ENCODE results near the gene CASKIN1. TPM values are rescaled to one million over a fixed set of nuclear protein-coding genes. Genes with fewer than 3 reads are reported as not detected.

Gene CASKIN1
- total RNA-seq, 2 donors from 2014 or later = not detected

DNA sequence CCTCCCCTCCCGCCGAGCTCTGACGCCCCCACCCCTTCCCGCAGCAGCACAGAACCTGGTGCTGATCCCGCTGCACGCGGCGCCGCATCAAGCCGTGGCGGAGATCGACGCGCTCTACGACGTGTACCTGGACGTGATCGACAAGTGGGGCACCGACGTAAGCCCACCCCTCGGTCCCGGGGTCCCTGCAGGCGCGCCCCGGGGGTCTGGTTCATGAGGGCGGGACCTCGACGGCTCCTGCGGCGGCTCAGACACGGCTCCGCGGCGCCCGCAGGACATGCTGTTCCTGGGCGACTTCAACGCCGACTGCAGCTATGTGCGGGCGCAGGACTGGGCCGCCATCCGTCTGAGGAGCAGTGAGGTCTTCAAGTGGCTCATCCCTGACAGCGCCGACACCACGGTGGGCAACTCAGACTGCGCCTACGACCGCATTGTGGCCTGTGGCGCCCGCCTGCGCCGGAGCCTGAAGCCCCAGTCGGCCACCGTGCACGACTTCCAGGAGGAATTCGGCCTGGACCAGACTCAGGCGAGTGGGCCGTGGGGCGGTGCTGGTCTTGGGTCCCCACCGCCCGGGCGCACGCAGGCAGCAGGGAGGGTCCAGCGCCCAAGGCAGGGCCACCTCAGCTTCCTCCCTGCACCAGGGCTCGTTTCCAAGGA lies 41.2 kb upstream of the CASKIN1 start:
- H3K9me3 ChIP-seq = no peaks in the 10 kb centered on the region
- TF ChIP-seq, protein P1, sequence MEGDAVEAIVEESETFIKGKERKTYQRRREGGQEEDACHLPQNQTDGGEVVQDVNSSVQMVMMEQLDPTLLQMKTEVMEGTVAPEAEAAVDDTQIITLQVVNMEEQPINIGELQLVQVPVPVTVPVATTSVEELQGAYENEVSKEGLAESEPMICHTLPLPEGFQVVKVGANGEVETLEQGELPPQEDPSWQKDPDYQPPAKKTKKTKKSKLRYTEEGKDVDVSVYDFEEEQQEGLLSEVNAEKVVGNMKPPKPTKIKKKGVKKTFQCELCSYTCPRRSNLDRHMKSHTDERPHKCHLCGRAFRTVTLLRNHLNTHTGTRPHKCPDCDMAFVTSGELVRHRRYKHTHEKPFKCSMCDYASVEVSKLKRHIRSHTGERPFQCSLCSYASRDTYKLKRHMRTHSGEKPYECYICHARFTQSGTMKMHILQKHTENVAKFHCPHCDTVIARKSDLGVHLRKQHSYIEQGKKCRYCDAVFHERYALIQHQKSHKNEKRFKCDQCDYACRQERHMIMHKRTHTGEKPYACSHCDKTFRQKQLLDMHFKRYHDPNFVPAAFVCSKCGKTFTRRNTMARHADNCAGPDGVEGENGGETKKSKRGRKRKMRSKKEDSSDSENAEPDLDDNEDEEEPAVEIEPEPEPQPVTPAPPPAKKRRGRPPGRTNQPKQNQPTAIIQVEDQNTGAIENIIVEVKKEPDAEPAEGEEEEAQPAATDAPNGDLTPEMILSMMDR (IDR thresholded peaks at IDR 0.05) = no peak
- peaks cover 37% of the 10 kb centered on the region for H3K36me3 ChIP-seq
- DNase-seq (ENCODE audit: low spot score) = no peak
- peaks cover 10 to 14% of the 10 kb centered on the region in 2 donors for H3K4me1 ChIP-seq (ENCODE audit: control insufficient read depth in 1 of 2, low read depth in 2 of 2)
- H3K27me3 ChIP-seq (replicated peaks; ENCODE audit: insufficient read depth) = no peaks in the 10 kb centered on the region
- H3K4me3 ChIP-seq = no peak overlapping the region
- ATAC-seq (ENCODE audit: insufficient number of reproducible peaks, low FRiP score, low read depth) = no peak
- no peak overlapping the region for H3K27ac ChIP-seq

DNA sequence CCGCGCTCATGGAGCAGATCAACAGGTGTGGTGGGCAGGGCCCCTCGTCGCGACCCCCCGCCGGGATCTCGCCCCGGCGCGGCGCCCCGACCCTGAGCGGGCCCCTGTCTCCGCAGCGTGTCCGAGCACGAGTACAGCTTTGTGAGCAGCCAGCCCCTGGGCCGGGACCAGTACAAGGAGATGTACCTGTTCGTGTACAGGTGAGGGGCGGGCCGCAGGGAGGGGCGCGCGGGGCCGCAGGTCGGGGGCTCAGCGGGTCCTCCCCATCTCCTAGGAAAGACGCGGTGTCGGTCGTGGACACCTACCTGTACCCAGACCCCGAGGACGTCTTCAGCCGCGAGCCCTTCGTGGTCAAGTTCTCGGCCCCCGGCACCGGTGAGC lies 40.7 kb upstream of the CASKIN1 start:
- Histone ChIP-seq H3K36me3 (peaks cover 37% of the 10 kb centered on the region), H3K4me1 (ENCODE audit: control insufficient read depth in 1 of 2, low read depth in 2 of 2) (peaks cover 10 to 14% of the 10 kb centered on the region in 2 donors), H3K27me3 (replicated peaks; ENCODE audit: insufficient read depth) (no peaks in the 10 kb centered on the region), H3K27ac (no peak overlapping the region), H3K4me3 (peak overlapping the region; percentile 57), H3K9me3 (no peaks in the 10 kb centered on the region)
- DNase-seq (ENCODE audit: low spot score) (no peak), ATAC-seq (ENCODE audit: insufficient number of reproducible peaks, low FRiP score, low read depth) (no peak)
- TF ChIP-seq, protein P1 (IDR thresholded peaks at IDR 0.05) = no peak

DNA sequence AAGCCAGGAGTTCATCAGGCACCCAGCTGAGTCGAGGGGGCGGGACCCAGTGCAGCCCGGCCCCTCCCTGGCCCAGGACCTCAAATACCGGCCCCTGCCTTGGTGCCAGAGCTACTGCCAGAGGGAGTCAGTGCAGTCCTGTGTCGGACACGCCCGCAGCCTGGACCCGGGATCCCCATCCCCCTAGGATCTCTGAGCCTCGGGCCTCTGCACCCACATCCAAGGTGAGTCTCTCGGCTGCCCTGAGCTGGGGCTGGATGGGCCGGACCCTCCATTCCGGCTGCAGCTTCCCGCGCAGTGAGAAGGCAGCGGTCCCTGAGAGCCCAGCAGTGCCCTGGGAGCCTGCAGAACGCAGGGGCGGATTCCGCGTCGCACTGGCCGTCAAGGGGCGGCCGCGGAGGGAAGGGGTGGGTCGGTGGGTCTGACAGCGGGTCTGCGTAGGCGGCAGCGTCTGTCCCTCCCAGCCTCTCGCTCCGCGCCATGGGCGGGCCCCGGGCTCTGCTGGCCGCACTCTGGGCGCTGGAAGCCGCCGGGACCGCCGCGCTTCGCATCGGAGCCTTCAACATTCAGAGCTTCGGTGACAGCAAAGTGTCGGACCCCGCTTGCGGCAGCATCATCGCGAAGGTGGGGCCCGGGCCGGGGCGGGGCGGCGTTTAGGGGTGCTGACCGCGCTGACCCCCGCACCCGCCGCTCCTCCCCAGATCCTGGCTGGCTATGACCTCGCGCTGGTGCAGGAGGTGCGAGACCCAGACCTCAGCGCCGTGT lies 40.1 kb upstream of the CASKIN1 start, which contains the start of gene DNASE1L2:
Gene DNASE1L2, plus strand, starts transcription at position 108 of the 765 bp plus-strand sequence. Its CDS starts 373 bp downstream, at position 481.
- Histone ChIP-seq H3K36me3 (peaks cover 42% of the 10 kb centered on the region), H3K27me3 (replicated peaks; ENCODE audit: insufficient read depth) (no peaks in the 10 kb centered on the region)
- TF ChIP-seq, protein P1 (IDR thresholded peaks at IDR 0.05) = no peak

DNA sequence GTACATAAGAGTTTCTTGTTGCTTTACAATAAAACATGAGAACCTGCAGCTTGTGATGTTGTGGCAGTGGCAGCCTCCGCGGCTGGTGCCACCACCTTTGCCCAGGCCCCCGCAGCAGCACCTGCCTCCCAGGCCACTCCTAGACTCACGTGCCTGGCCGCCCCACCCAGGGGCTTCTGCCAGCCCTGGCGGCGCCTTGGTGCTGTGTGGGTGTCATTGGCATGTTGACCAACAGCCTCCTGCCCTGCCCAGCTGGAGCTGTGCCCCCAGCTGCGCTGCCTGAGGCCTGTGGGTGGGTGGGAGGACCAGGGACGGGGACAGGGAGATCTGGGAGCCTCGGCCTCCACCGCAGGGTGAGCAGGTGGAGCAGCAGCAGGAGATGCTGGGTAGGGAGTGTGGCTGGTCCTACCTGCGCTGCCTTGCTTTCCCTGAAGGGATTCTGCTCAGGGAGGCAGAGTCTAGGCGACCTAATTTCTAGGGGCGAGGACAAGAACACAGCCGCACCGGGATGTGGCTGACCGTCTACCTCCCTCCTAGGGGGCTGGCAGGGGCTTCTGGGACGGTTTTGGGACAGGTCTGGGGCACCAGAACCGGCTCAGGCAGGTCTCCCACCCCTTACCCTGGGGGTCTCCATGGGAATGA lies 39.4 kb upstream of the CASKIN1 start:
- no peak for ATAC-seq (ENCODE audit: insufficient number of reproducible peaks, low FRiP score, low read depth)
- no peak overlapping the region for H3K4me3 ChIP-seq
- no peaks in the 10 kb centered on the region for H3K9me3 ChIP-seq
- peaks cover 10 to 14% of the 10 kb centered on the region in 2 donors for H3K4me1 ChIP-seq (ENCODE audit: control insufficient read depth in 1 of 2, low read depth in 2 of 2)
- no peak overlapping the region for H3K27ac ChIP-seq
- TF ChIP-seq, protein P1 (IDR thresholded peaks at IDR 0.05) = no peak
- H3K36me3 ChIP-seq = peaks cover 48% of the 10 kb centered on the region
- no peaks in the 10 kb centered on the region for H3K27me3 ChIP-seq (replicated peaks; ENCODE audit: insufficient read depth)
- DNase-seq (ENCODE audit: low spot score) = no peak

More for the DNA sequence above, 40.1 kb upstream of the CASKIN1 start, which contains the start of gene DNASE1L2:
- no peak for ATAC-seq (ENCODE audit: insufficient number of reproducible peaks, low FRiP score, low read depth)
- Histone ChIP-seq H3K27ac (no peak within 1 kb of the TSS), H3K4me1 (ENCODE audit: control insufficient read depth in 1 of 2, low read depth in 2 of 2) (peaks cover 10 to 14% of the 10 kb centered on the region in 2 donors), H3K9me3 (no peaks in the 10 kb centered on the region), H3K4me3 (peak within 1 kb of the TSS; percentile 57)
- no peak for DNase-seq (ENCODE audit: low spot score)

- TF ChIP-seq, protein P1 (IDR thresholded peaks at IDR 0.05) = no peak
- peaks cover 51% of the 10 kb centered on the region for H3K36me3 ChIP-seq
Observed at GRCh38 chr16:2235234-2235651, 38.8 kb upstream of the CASKIN1 start.

More at GRCh38 chr16:2235234-2235651, 38.8 kb upstream of the CASKIN1 start:
- Histone ChIP-seq H3K27ac (no peak overlapping the region), H3K27me3 (replicated peaks; ENCODE audit: insufficient read depth) (no peaks in the 10 kb centered on the region), H3K4me1 (ENCODE audit: control insufficient read depth in 1 of 2, low read depth in 2 of 2) (peaks cover 10 to 14% of the 10 kb centered on the region in 2 donors), H3K4me3 (no peak overlapping the region), H3K9me3 (no peaks in the 10 kb centered on the region)
- DNase-seq (ENCODE audit: low spot score) (no peak), ATAC-seq (ENCODE audit: insufficient number of reproducible peaks, low FRiP score, low read depth) (no peak)
